Uterus (tissue), 4 donors: ENCODE results near the gene DRC7. TPM values are rescaled to one million over a fixed set of nuclear protein-coding genes. Genes with fewer than 3 reads are reported as not detected.

Source experiments
- DNase-seq, 2 donors: peaks; one replicate each; pipeline ENCODE4 v3.0.0-alpha.2; 2019 to 2020
- H3K27ac ChIP-seq, 2 donors: fragments of 200-600 bp; sonication (generic); 1 replicate in 1 of 2; 2 replicates in 1 of 2; pipeline ENCODE4 v1.5.1; 2016 to 2018
- H3K27me3 ChIP-seq, 2 donors: fragments of 200-600 bp; sonication (generic); one replicate each; pipeline ENCODE4 v1.5.1; 2018 to 2019; ENCODE audit warnings: control low read depth in 1 of 2
- H3K36me3 ChIP-seq, 2 donors: fragments of 200-600 bp; sonication (generic); one replicate each; pipeline ENCODE4 v1.5.1; 2019; ENCODE audit warnings: control low read depth in 1 of 2
- H3K4me1 ChIP-seq, 2 donors: fragments of 200-600 bp; sonication (generic); one replicate each; pipeline ENCODE4 v1.5.1; 2018 to 2019; ENCODE audit warnings: control low read depth in 1 of 2
- H3K4me3 ChIP-seq, 2 donors: fragments of 200-600 bp; sonication (generic); 1 replicate in 1 of 2; 2 replicates in 1 of 2; pipeline ENCODE4 v1.5.1; 2018 to 2019; ENCODE audit warnings: mild to moderate bottlenecking in 1 of 2
- H3K9me3 ChIP-seq, 2 donors: fragments of 200-600 bp; sonication (generic); one replicate each; pipeline ENCODE4 v1.5.1; 2019; ENCODE audit warnings: control low read depth in 1 of 2
- POLR2A ChIP-seq, 2 donors: fragments of 450-650 bp; IDR thresholded peaks; one replicate each; pipeline ENCODE4 v1.6.1; 2016; ENCODE audit warnings: antibody characterized with exemption in 2 of 2, mild to moderate bottlenecking in 1 of 2, moderate library complexity in 1 of 2
- intact Hi-C: fragments of 100-400 bp; cut with DNase I; formaldehyde crosslinking; loops from one replicate; pipeline ENCODE4 v1.15.1; 2023; ENCODE audit warnings: low total_unique reads
- total RNA-seq, 4 donors: library from RNA; depleted of rRNA in 3 of 4; stranded (reverse); fragments of >200 nt in 3 of 4; gene quantifications; one replicate each; pipeline versions ENCODE4 v1.1.0 to v1.2.4, GENCODE V29; 2014 to 2023
- TF ChIP-seq, protein P1 (sequence below), 4 experiments: fragments of 200-600 bp in 2 of 4; fragments of 450-650 bp in 2 of 4; sonication (generic) in 2 of 4; IDR thresholded peaks; one replicate each; pipeline ENCODE4 v1.5.1; 2016 to 2019; ENCODE audit warnings: antibody characterized with exemption in 4 of 4, mild to moderate bottlenecking in 2 of 4, moderate library complexity in 1 of 4
- donor health status: DM: yes; HTN: yes; CAD: no.

Gene DRC7
- total RNA-seq, 4 donors from 2014 or later = 0.18 to 5.4 TPM; not detected in 2

DNA sequence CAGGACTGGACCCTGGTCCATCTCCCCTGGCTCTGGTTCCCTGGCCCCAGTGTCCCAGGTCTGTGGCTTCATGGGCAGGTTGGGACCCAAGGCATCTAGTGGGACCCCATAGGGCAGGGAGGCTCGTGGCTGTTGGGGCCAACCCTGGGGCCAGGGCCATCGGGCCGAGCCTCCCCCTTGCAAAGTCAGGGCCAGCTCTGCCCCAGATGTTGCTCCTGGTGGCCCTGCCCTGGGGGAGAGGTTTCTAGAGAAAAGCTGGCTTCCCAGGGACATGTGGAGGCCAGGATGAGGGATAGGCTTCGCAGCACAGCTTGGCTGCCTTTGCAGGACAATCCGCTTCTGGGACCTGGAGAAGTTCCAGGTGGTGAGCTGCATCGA is 57.6 kb downstream of the DRC7 start:
- H3K27me3 ChIP-seq = no peaks in the 10 kb centered on the region
- no peak overlapping the region for H3K27ac ChIP-seq
- no peaks in the 10 kb centered on the region for H3K36me3 ChIP-seq
- no peaks in the 10 kb centered on the region for H3K9me3 ChIP-seq
- no peak for TF ChIP-seq POLR2A (IDR thresholded peaks at IDR 0.05)
- TF ChIP-seq, protein P1, sequence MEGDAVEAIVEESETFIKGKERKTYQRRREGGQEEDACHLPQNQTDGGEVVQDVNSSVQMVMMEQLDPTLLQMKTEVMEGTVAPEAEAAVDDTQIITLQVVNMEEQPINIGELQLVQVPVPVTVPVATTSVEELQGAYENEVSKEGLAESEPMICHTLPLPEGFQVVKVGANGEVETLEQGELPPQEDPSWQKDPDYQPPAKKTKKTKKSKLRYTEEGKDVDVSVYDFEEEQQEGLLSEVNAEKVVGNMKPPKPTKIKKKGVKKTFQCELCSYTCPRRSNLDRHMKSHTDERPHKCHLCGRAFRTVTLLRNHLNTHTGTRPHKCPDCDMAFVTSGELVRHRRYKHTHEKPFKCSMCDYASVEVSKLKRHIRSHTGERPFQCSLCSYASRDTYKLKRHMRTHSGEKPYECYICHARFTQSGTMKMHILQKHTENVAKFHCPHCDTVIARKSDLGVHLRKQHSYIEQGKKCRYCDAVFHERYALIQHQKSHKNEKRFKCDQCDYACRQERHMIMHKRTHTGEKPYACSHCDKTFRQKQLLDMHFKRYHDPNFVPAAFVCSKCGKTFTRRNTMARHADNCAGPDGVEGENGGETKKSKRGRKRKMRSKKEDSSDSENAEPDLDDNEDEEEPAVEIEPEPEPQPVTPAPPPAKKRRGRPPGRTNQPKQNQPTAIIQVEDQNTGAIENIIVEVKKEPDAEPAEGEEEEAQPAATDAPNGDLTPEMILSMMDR (IDR thresholded peaks at IDR 0.05) = no peak
- H3K4me3 ChIP-seq = no peak overlapping the region
- intact Hi-C loops = loop anchor here (10.0 kb wide), 1 partner anchor 113 kb away; no protein-coding TSS in a partner anchor
- no peaks in the 10 kb centered on the region for H3K4me1 ChIP-seq
- no peak for DNase-seq

- no peaks in the 10 kb centered on the region for H3K4me1 ChIP-seq
- H3K36me3 ChIP-seq = no peaks in the 10 kb centered on the region
- no peak for DNase-seq
- H3K27ac ChIP-seq = no peak overlapping the region
- intact Hi-C loops = loop anchor here (10.0 kb wide), 1 partner anchor 112 kb away; no protein-coding TSS in a partner anchor
- no peaks in the 10 kb centered on the region for H3K9me3 ChIP-seq
- no peaks in the 10 kb centered on the region for H3K27me3 ChIP-seq
- H3K4me3 ChIP-seq = no peak overlapping the region
- no peak for TF ChIP-seq POLR2A (IDR thresholded peaks at IDR 0.05)
Measured at GRCh38 chr16:57752581-57753447, 58.2 kb downstream of the DRC7 start.

DNA sequence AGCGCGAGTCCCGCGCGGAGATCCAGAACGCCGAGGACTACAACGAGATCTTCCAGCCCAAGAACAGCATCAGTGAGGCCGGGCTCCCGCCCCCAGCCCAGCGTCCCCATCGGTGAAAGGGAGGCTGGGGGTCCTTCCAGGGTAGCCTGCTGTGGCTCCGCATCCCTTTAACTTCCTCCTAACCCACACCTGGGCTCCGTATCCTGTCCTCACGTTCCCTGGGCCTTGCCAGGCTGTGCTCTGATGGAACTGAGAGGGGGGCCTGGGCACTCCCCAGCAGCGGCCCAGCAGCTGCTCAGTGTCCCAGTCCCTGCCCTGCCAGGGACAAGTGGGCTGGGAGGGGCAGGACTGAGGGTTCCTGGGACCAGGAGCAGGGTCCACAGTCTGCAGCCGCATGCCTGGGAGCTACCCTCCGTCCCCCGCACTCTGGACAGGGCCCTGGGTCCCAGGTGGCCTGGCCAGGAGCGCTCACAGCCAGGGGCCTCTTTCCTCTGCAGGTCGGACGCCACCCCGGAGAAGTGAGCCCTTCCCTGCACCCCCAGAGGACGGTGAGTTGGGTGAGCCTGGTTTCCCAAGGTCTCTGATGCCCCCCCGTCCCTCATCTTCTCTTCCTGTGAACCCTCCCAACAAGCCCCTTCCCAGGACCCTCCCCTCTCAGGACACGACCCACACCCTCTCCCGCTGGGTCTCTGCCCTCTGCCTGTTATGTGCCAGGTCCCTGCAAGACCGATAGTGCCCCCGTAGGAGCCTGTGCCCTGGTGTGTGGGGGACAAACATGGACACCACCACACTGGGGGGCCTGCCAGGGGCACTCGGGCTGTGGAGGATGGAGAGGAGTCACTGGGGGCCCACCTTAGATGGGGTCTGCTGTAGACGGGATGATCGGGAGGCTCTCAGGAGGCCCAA is 59.1 kb downstream of the DRC7 start:
- intact Hi-C loops = loop anchor here (10.0 kb wide), 1 partner anchor 111 kb away; no protein-coding TSS in a partner anchor
- no peak for DNase-seq
- H3K36me3 ChIP-seq = no peaks in the 10 kb centered on the region
- no peak overlapping the region for H3K27ac ChIP-seq
- TF ChIP-seq POLR2A (IDR thresholded peaks at IDR 0.05) = no peak
- TF ChIP-seq, protein P1 (IDR thresholded peaks at IDR 0.05) = no peak
- H3K27me3 ChIP-seq = no peaks in the 10 kb centered on the region
- H3K4me1 ChIP-seq = no peaks in the 10 kb centered on the region
- H3K4me3 ChIP-seq = no peak overlapping the region
- no peaks in the 10 kb centered on the region for H3K9me3 ChIP-seq

- H3K4me3 ChIP-seq = no peak overlapping the region
- DNase-seq = no peak
- H3K36me3 ChIP-seq = no peaks in the 10 kb centered on the region
- H3K9me3 ChIP-seq = no peaks in the 10 kb centered on the region
- intact Hi-C loops = loop anchor here (5.0 to 10.0 kb wide), 2 partner anchors 110 to 248 kb away; partner anchors contain the start of genes USB1 and ZNF319
- TF ChIP-seq, protein P1 (IDR thresholded peaks at IDR 0.05) = no peak
- TF ChIP-seq POLR2A (IDR thresholded peaks at IDR 0.05) = no peak
- no peaks in the 10 kb centered on the region for H3K27me3 ChIP-seq
- H3K27ac ChIP-seq = no peak overlapping the region
- no peaks in the 10 kb centered on the region for H3K4me1 ChIP-seq
Measured at GRCh38 chr16:57754354-57755060, 59.9 kb downstream of the DRC7 start.

DNA sequence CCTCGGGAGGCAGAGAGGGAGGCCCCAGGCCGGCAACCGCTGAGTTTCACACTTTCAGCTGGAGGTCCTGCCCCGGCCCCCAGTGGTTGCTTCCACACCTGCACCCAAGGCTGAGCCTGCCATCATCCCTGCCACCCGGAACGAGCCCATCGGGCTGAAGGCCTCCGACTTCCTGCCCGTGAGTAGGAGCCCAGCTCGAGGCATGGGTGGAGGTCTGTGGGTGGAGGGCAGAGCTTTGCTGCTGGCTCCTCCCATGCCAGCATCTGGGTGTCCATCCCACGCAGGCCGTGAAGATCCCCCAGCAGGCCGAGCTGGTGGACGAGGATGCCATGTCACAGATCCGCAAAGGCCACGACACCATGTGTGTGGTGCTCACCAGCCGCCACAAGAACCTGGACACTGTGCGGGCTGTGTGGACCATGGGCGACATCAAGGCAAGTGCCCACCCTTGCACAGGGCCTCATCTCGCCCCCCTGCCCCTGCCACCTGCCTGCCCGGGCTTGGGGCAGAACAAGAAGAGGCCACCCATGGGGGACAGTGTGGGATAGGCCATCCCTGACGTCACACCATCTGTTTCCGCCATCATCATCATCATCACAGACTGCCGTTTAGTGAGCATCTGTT is 60.6 kb downstream of the DRC7 start:
- intact Hi-C loops = loop anchor here (5.0 to 10.0 kb wide), 2 partner anchors 110 to 247 kb away; partner anchors contain the start of genes USB1 and ZNF319
- no peak for DNase-seq
- no peaks in the 10 kb centered on the region for H3K36me3 ChIP-seq

More for the DNA sequence above, 60.6 kb downstream of the DRC7 start:
- no peak overlapping the region for H3K27ac ChIP-seq
- no peaks in the 10 kb centered on the region for H3K27me3 ChIP-seq
- no peaks in the 10 kb centered on the region for H3K4me1 ChIP-seq
- TF ChIP-seq, protein P1 (IDR thresholded peaks at IDR 0.05) = no peak
- no peak for TF ChIP-seq POLR2A (IDR thresholded peaks at IDR 0.05)
- H3K9me3 ChIP-seq = no peaks in the 10 kb centered on the region
- no peak overlapping the region for H3K4me3 ChIP-seq
